Limb (tissue), 2 donors: Measurements from ENCODE around the gene AMER2.
A peak's percentile ranks its signal among the peaks of the same experiment; 100 is the strongest.

Experiments used
- DNase-seq, 2 donors: peaks; one replicate each; pipeline ENCODE4 v3.0.0-alpha.2; 2016; ENCODE audit errors: extremely low spot score in 2 of 2

AMER2 gene

GRCh38 chr13:25171517-25172302 lies at the start of gene AMER2:
TSS of gene AMER2 (minus strand) at chr13:25172288. CDS start at chr13:25171619, 669 bp downstream.
- DNase-seq = peak; percentile 36 to 89

GRCh38 chr13:25218019-25218418 lies 45.9 kb upstream of the AMER2 start:
- DNase-seq = no peak

GRCh38 chr13:25217023-25217885 lies 45.2 kb upstream of the AMER2 start:
- DNase-seq = no peak

- DNase-seq = no peak
Observed at GRCh38 chr13:25215253-25215575, 43.1 kb upstream of the AMER2 start.

- DNase-seq = peak in 1 of 2 donors; percentile 35
Observed at GRCh38 chr13:25214491-25215252, 42.6 kb upstream of the AMER2 start.

- DNase-seq = peak in 1 of 2 donors; percentile 32
Observed at GRCh38 chr13:25213715-25214114, 41.6 kb upstream of the AMER2 start.

- peak in 1 of 2 donors; percentile 26 for DNase-seq
Observed at GRCh38 chr13:25210842-25211569, 38.9 kb upstream of the AMER2 start.

GRCh38 chr13:25207291-25207810 lies 35.3 kb upstream of the AMER2 start:
- no peak for DNase-seq

GRCh38 chr13:25204863-25205262 lies 32.8 kb upstream of the AMER2 start:
- DNase-seq = no peak

- DNase-seq = no peak
Observed at GRCh38 chr13:25203127-25203740, 31.1 kb upstream of the AMER2 start.

- no peak for DNase-seq
Observed at GRCh38 chr13:25200783-25201182, 28.7 kb upstream of the AMER2 start.

GRCh38 chr13:25198647-25199046 lies 26.6 kb upstream of the AMER2 start:
- DNase-seq = no peak

GRCh38 chr13:25196971-25197370 lies 24.9 kb upstream of the AMER2 start:
- DNase-seq = no peak

GRCh38 chr13:25192936-25193335 lies 20.8 kb upstream of the AMER2 start:
- no peak for DNase-seq

GRCh38 chr13:25192489-25192888 lies 20.4 kb upstream of the AMER2 start:
- no peak for DNase-seq

GRCh38 chr13:25192052-25192451 lies 20.0 kb upstream of the AMER2 start:
- no peak for DNase-seq

- DNase-seq = no peak
Observed at GRCh38 chr13:25190771-25191170, 18.7 kb upstream of the AMER2 start.

- no peak for DNase-seq
Observed at GRCh38 chr13:25190256-25190655, 18.2 kb upstream of the AMER2 start.

- DNase-seq = no peak
Observed at GRCh38 chr13:25187596-25187995, 15.5 kb upstream of the AMER2 start.

GRCh38 chr13:25186187-25186586 lies 14.1 kb upstream of the AMER2 start:
- DNase-seq = no peak

GRCh38 chr13:25181597-25181996 lies 9.5 kb upstream of the AMER2 start:
- DNase-seq = no peak
